NCI-H82 treated with DMSO at 0.1 percent for 48 hours (cell line): ENCODE data around the gene SPANXN3.
"Not testable (repeated sequence)": the region's sequence is repeated elsewhere in the genome, so short reads cannot be mapped to it uniquely, and the experiment has no call there.

Experiments used
- DNase-seq: peaks from one replicate; lab custom pipeline; 2025; ENCODE audit not compliant: unreplicated experiment; lab: John Stamatoyannopoulos, UW

SPANXN3 gene, protein sequence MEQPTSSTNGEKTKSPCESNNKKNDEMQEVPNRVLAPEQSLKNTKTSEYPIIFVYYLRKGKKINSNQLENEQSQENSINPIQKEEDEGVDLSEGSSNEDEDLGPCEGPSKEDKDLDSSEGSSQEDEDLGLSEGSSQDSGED

DNA sequence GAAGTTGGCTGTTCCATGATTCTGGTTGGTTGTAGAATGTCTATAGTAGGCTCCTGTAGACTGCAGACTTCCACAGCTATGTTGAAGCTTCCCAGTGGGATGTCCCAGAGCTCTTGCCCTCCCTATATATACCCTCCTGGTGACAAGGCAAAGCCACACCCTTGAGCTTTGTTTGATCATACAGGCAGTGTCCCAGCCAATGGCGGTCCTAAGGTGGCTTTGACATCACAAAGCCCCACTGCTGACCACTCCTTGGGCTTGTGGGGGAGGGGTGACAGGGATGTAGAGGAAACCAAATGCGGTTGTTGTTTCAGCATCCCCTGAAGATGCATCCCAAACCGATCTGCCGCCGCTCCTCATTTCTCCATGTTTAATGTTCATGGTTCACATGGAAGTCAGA, at the start of gene SPANXN3:
Gene SPANXN3 (minus strand): TSS at position 101 of the 400 bp plus-strand sequence. CDS start 84 bp downstream, at position 17.
- not testable (repeated sequence) for DNase-seq

DNA sequence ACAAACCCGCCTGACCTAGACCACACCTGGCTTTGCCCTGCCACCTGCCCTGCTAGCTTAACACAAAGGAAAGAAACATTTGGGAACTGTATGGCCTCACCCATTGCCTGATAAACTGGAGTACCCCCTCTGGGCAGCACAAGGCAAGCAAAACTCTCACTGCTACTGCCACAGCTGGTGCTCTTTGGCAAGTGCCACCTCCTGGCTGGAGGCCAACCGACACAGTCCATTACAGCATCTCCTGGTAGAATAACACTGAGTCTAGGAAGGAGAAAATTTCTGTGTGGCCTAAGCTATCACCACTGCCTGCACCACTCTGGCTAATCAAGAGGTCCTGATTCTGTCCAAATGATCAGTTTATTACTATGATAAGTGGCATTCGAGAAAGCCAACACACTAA, 18.9 kb upstream of the SPANXN3 start:
- DNase-seq, result no peak

DNA sequence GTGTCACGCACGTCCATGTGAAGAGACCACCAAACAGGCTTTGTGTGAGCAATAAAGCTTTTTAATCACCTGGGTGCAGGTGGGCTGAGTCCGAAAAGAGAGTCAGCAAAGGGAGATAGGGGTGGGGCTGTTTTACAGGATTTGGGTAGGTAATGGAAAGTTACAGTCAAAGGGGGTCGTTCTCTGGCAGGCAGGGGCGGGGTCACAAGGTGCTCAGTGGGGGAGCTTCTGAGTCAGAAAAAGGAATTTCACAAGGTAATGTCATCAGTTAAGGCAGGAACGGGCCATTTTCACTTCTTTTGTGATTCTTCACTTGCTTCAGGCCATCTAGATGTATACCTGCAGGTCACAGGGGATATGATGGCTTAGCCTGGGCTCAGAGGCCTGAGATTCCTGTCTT, 15.1 kb downstream of the SPANXN3 start:
- not testable (repeated sequence) for DNase-seq

DNA sequence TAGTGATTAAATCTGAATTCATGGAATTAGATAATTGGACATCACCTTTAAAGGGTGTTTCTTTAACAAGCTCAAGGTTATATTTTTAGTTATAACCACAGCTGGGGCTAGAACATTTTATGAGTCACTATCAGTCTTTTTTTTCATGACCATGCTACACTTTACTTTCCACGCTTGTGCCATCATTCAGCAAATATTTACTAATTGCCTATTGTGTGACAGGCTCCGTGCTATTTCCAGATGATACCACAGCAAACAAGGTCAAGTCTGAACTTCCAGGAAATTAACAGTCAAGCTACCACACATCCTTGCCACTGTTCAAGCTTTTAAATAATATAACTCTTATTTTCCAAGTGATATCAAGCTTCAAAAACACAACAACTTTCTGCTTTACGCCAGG, 16.5 kb downstream of the SPANXN3 start:
- no peak for DNase-seq

DNA sequence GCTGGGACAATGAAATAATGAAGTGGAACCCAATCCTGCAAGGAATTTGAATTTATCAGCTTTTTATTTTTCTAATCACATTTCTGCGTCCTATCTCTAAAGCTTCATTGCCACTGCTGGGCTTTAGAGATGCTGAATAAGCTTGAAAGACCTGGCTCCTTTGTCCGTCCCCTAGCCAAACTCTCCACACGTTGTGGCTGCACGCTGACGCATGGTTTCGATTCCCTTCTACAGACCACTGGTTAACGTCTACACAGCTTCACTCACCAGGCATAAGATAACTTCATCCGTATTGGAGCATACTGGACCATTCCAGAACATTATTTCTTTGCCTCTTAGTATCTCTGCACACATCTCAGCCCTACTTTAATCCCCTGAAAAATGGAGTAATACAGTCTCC, 31.2 kb downstream of the SPANXN3 start:
- no peak for DNase-seq

DNA sequence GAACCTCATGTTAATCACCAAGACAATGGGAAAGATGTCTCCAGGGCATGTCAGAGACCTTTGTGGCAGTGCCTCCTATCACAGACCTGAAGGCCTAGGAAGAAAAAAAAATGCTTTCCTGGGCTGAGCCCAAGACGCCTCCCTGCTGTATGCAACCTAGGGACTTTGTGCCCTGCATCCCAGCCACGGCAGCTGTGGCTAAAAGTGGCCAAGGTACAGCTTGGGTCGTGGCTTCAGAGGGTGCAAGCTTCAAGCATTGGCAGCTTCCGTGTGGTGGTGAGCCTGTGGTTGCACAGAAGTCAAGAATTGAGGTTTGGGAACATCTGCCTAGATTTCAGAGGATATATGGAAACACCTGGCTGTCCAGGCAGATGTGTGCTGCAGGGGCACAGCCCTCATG, 40.5 kb downstream of the SPANXN3 start:
- no peak for DNase-seq

DNA sequence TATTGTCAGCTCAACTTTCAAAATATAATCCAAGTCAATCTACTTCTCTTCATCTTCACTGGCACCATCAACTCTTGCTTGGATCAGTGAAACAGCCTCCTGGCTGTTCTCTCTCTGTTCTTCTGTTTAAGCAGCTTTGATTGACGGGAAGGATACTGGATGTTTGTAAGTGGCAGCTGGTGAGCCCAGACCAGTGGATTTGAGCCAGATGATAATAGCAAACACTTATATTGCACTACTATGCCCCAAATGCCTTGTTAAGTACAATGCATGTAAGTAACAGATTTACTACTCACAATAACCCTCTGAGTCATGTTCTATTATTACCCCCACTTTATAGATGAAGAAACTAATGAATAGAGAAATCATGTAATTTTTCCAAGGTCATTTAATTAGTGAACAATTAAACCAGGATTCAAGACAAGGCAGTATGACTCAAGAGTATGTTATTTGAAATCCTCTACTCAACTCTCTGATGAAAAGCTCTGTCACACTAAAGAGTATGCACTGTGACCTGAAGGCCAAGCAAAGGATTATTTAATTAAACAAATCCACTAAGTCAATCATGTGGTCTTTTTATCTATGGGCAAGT, 44.8 kb downstream of the SPANXN3 start:
- peak; percentile 45 for DNase-seq

DNA sequence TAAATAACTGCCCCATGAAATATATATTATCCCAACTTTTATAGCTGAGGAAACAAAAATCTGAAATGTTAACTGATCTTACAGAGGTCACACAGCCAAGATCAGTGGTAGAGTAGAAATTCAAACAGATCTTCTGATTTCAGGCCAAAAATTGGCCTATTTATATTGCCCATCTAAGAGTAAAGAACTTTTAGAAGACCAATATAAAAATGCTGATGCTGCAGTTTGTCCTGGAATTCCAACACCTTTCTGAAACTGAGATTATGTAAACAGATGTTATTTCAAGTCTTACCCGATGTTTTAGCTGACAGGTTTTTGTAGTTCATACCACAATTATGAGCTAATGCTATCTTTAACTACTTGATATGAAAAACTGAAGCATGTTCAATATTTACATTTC, 51.1 kb downstream of the SPANXN3 start:
- no peak for DNase-seq

DNA sequence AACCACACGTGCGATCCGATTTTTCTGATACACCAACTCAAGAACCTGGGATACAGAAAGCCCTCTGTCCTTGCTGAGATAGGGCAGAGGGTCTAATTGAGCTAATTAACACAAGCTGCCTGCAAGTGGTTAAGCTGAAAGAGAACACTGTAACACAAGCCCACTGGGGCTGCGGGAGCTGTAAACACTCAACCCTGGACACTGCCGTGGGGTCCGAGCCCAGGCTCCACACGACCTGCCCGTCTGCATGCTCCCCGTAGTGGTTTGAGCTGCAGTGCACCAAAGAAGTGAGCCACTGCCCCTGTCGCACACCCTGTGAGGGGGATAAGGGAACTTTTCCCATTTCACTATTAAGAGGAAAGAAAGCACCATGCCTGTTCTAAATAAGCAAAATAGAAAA, 54.6 kb downstream of the SPANXN3 start:
- DNase-seq, result no peak

DNA sequence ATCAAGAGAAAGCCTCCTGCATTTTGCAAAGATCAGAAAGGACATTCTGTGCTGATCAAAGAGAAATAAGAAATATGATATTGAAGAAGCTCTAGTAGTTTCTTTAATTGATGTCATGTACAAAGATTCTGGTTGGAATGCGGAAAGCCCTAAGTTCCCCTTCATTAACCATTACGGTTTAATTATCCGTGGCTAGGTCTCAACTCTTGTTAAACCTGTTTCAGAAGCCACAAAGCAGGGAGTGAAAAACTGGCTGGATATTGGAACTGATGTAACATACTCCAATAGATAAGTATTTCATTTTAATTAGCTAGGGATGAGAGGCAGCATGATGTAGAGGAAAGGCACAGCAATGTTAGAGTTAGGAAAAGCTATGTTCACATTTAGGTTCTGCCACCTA, 55.7 kb downstream of the SPANXN3 start:
- no peak for DNase-seq
